GM19099 (cell line): ENCODE data around the gene WDR20.

Experiments
- POLR2A ChIP-seq: IDR thresholded peaks from 3 replicates; pipeline ENCODE4 v1.6.1; 2011; ENCODE audit warnings: low read depth; ENCODE audit not compliant: insufficient read length; ENCODE audit errors: extremely low read depth

WDR20 gene

DNA sequence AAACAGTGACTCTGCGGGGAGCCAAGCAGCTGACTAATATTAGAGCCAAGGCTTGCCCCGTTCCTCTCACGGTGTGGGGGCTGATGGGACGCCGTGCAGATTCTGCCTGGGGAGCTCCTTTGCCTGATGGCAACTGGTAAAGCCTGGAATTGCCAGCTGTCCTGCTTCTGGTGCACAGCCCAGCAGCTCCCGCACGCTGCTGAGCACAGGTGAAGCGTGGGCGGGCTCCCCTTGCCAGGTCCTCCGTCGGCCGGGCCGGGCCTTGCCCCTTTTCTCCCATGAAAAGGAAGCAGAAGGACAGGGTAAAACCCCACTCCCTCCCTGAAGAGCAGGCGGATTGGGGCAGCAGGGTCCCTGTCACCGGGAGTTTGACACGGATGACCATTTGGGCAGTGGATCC is 79.0 kb downstream of the WDR20 start:
- no peak for TF ChIP-seq POLR2A

GRCh38 chr14:102219316-102219715 is 79.6 kb downstream of the WDR20 start:
- TF ChIP-seq POLR2A, result no peak

- TF ChIP-seq POLR2A, result no peak
These were observed 80.3 kb downstream of the WDR20 start for GRCh38 chr14:102220031-102220430.

- TF ChIP-seq POLR2A, result no peak
These were observed 81.3 kb downstream of the WDR20 start for GRCh38 chr14:102221026-102221425.

GRCh38 chr14:102222009-102222575 is 82.4 kb downstream of the WDR20 start:
- TF ChIP-seq POLR2A, result no peak

GRCh38 chr14:102222751-102223150 is 83.1 kb downstream of the WDR20 start:
- TF ChIP-seq POLR2A, result no peak

GRCh38 chr14:102223682-102224081 is 84.0 kb downstream of the WDR20 start:
- no peak for TF ChIP-seq POLR2A

- TF ChIP-seq POLR2A, result no peak
These were observed 85.7 kb downstream of the WDR20 start for GRCh38 chr14:102225386-102225785.

- no peak for TF ChIP-seq POLR2A
These were observed 86.2 kb downstream of the WDR20 start for GRCh38 chr14:102225936-102226335.

- TF ChIP-seq POLR2A, result no peak
These were observed 86.8 kb downstream of the WDR20 start for GRCh38 chr14:102226356-102227125.

GRCh38 chr14:102227184-102227964 is 87.7 kb downstream of the WDR20 start:
- no peak for TF ChIP-seq POLR2A

- TF ChIP-seq POLR2A, result no peak
These were observed 89.5 kb downstream of the WDR20 start for GRCh38 chr14:102229071-102229738.

DNA sequence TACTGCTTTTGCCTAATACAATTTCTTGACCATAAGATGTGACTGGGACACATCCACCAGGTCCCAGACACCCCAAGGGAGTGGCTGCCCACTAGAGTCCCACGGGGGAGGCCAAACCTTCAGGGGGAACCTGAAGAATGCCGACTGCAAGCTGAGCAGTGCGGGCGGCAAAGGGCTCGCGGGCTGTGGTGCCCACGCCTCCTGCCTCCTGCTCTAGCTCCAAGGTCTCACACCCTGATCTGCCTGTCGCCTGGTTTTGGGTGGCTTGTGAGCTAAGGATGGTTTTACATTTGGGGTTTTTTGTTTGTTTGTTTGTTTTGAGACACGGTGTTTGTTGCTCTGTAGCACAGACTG is 90.0 kb downstream of the WDR20 start:
- TF ChIP-seq POLR2A, result no peak

DNA sequence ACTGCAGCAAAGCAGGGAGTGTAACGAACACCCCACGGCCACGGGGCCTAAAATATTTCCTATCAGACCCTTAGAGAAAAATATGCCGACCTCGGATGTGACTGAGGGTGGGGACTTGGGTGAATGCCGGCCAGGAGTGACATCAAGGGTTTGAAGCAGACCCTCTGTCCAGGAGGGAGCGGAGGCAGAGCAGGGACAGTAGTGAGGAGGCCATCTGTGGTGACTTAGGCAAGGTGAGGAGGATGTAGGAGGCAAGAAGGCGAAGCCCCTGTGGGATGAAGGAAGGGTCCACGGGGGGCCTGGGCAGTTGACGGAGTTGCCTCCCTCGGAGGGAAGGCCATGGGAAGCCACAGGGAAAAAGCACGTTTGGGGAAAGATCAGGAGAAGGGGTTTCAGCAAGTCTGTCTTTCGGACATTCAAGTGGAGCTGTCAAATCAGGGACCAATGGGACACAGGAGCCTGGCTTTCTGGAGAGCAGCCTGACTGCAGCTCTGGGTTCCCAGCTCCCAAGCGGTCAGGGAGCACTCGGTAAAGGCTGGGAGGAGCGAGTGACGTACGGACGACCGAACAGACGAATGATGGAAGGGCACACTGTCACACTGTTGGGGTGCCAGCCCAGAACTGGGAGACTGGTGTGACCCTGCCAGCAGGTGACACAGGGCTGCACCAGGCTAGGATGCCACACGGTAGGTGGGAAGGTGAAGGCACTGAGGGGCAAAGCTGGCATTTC is 90.9 kb downstream of the WDR20 start:
- no peak for TF ChIP-seq POLR2A
